Measurements from ENCODE around the gene FOXP1.
A peak's percentile ranks its signal among the peaks of the same experiment; 100 is the strongest.

FOXP1 gene

GRCh38 chr3:71052716-71053115 lies 530.8 kb downstream of the FOXP1 start:
- DNase-seq (ENCODE audit: low spot score): no peak

- DNase-seq (ENCODE audit: low spot score): peak; percentile 26
These were observed 531.4 kb downstream of the FOXP1 start for GRCh38 chr3:71051893-71052687.

- DNase-seq (ENCODE audit: low spot score): no peak
These were observed 532.3 kb downstream of the FOXP1 start for GRCh38 chr3:71051259-71051595.

GRCh38 chr3:71050538-71051258 lies 532.8 kb downstream of the FOXP1 start:
- peak; percentile 52 for DNase-seq (ENCODE audit: low spot score)

GRCh38 chr3:71050166-71050537 lies 533.4 kb downstream of the FOXP1 start:
- no peak for DNase-seq (ENCODE audit: low spot score)

- peak; percentile 42 for DNase-seq (ENCODE audit: low spot score)
These were observed 534.6 kb downstream of the FOXP1 start for GRCh38 chr3:71048948-71049347.

GRCh38 chr3:71047616-71048531 lies 535.7 kb downstream of the FOXP1 start:
- no peak for DNase-seq (ENCODE audit: low spot score)

- DNase-seq (ENCODE audit: low spot score): no peak
These were observed 536.7 kb downstream of the FOXP1 start for GRCh38 chr3:71046791-71047190.

GRCh38 chr3:71045917-71046282 lies 537.6 kb downstream of the FOXP1 start:
- DNase-seq (ENCODE audit: low spot score): no peak

- DNase-seq (ENCODE audit: low spot score): no peak
These were observed 538.2 kb downstream of the FOXP1 start for GRCh38 chr3:71045212-71045916.

- no peak for DNase-seq (ENCODE audit: low spot score)
These were observed 540.8 kb downstream of the FOXP1 start for GRCh38 chr3:71042759-71043158.

- no peak for DNase-seq (ENCODE audit: low spot score)
These were observed 542.2 kb downstream of the FOXP1 start for GRCh38 chr3:71041371-71041770.

GRCh38 chr3:71039332-71039731 lies 544.2 kb downstream of the FOXP1 start:
- no peak for DNase-seq (ENCODE audit: low spot score)

GRCh38 chr3:71037775-71038174 lies 545.8 kb downstream of the FOXP1 start:
- DNase-seq (ENCODE audit: low spot score): no peak

GRCh38 chr3:71035886-71036285 lies 547.6 kb downstream of the FOXP1 start:
- DNase-seq (ENCODE audit: low spot score): no peak

- DNase-seq (ENCODE audit: low spot score): peak; percentile 41
These were observed 548.2 kb downstream of the FOXP1 start for GRCh38 chr3:71035314-71035713.

GRCh38 chr3:71033681-71034220 lies 549.8 kb downstream of the FOXP1 start:
- DNase-seq (ENCODE audit: low spot score): no peak

GRCh38 chr3:71031914-71032521 lies 551.5 kb downstream of the FOXP1 start:
- no peak for DNase-seq (ENCODE audit: low spot score)

- DNase-seq (ENCODE audit: low spot score): peak; percentile 51
These were observed 552.3 kb downstream of the FOXP1 start for GRCh38 chr3:71031181-71031580.

GRCh38 chr3:71030748-71031147 lies 552.8 kb downstream of the FOXP1 start:
- no peak for DNase-seq (ENCODE audit: low spot score)

GRCh38 chr3:71029770-71030169 lies 553.8 kb downstream of the FOXP1 start:
- DNase-seq (ENCODE audit: low spot score): no peak

Measured in LoVo (cell line).